Stimulated activated CD8-positive, alpha-beta memory T cell treated with anti-CD3 and anti-CD28 coated beads, Interleukin-2, amount 100 ng/mL, for 1 hour (primary cell): ENCODE measurements around the gene TSGA10IP.
"Not testable (repeated sequence)": the region's sequence is repeated elsewhere in the genome, so short reads cannot be mapped to it uniquely, and the experiment has no call there.

ENCODE experiments used
- DNase-seq, 2 donors: peaks; one replicate each; pipeline ENCODE4 v3.0.0-alpha.2; 2020; ENCODE audit warnings: low read depth in 2 of 2

Gene TSGA10IP

DNA sequence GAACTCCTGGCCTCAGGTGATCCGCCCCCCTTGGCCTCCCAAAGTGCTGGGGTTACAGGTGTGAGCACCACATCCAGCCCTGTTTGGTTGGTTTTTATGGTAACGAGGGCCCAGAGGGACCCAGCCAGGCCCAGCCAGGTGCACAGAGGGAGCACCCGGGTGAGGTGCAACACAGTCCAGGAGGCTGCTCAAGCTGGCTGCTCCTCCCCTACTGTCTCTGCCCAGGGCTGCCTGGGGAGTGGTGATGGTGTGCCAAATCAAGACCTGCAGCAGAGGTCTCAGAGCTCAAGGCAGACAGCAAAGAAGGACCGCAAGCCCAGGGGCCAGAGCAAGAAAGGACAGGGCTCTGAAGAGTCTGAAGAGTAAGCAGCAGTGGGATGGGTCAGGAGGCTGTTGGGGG, 1.4 kb downstream of the TSGA10IP start:
- DNase-seq = no peak

DNA sequence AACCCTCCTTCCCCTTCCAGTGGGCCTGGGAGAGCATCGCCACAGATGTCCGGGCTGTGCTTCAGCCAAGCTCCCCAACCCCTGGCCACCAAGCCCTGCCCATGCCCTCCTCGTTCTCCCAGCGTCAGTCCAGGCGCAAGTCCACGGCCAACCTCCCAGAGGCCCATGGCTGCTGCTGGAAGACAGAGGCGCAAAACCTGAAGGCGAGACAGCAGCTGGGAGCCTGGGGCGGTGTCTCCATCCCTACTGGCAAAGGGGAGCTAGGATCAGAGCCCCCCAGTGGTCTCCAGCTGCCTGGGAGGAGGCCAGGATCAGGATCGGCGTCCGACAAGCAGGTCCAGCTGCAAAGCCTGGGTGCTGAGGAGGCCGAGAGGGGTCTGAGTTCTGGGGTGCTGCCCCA, 1.9 kb downstream of the TSGA10IP start:
- DNase-seq = no peak

DNA sequence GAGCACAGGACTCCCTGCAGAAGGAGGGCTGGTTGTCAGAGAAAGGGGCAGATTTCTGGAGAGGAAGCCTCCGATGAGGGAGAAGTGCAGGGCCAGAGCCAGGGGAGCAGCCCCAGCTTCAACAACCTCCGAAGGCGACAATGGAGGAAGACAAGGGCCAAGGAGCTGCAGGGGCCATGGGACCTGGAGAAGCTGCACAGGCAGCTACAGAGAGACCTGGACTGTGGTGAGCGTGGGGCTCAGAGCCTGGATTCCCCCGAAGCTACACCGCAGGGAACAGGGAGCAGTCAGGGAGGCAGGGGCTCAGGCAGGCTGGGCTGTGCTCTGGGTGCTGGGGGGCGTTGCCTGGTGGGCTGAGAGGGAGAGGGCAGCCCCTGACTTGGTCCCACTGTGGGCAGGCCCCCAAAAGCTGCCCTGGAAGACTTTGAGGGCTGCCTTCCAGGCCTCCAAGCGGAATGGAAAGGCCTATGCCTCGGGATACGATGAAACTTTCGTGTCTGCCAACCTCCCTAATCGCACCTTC, 2.4 kb downstream of the TSGA10IP start:
- DNase-seq = no peak

DNA sequence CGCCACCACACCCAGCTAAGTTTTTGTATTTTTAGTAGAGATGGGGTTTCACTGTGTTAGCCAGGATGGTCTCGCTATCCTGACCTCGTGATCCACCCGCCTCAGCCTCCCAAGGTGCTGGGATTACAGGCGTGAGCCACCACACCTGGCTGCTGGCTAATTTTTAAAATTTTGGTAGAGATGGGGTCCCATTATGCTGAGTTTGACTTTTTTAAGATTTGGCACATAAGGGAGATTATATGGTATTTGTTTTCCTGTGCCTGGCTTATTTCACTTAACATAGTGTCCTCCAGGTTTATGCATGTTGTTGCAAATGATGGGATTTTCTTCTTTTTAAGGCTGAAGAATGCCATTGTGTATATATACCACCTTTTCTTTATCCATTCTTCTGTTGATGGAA, 5.4 kb downstream of the TSGA10IP start:
- DNase-seq = not testable (repeated sequence)

DNA sequence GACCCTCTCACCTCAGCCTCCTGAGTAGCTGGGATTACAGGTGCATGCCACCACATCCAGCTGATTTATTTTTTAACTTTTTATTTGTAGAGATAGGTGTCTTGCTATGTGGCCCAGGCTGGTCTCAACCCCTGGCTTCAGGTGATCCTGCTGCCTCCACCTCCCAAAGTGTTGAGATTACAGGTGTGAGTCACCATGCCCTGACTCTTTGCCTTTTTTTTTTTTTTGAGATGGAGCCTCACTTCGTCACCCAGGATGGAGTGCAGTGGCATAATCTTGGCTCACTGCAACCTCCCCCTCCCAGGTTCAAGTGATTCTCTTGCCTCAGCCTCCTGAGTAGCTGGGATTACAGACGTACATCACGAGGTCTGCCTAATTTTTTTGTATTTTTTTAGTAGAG, 6.4 kb downstream of the TSGA10IP start:
- not testable (repeated sequence) for DNase-seq

DNA sequence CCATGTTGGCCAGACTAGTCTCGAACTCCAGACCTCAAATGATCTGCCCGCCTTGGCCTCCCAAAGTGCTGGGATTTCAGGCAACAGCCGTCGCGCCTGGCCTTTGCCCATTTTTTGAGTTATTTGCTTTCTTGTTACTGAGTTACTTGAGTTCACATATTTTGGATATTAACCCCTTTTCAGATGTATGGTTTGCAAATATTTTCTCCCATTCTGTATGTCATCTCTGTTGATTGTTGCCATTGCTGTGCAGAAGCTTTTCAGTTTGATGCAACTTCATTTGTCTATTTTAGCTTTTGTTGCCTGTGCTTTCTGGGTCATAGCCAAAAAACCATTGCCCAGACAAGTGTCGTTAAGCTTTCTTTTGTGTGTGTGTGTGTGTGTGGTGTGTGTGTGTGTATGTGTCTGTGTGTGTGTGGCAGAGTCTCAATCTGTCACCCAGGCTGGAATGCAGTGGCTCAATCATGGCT, 6.8 kb downstream of the TSGA10IP start:
- DNase-seq = no peak

DNA sequence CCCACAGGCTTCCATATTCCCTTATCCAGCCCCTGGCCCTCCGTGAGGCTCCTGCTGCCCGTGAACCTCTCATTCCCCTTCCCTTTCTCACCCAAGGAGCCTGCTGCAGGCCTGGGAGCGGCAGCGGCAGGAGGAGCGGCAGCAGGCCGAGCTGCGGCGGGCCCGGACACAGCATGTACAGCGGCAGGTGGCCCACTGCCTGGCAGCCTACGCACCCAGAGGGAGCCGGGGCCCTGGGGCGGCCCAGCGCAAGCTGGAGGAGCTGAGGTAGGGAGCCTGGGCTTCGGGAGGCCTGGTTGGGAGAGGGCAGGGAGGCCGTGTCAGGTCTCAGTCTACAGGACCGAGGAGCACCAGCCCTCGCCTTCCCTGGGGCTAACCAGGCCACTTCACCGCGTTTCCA, 8.2 kb downstream of the TSGA10IP start:
- no peak for DNase-seq

DNA sequence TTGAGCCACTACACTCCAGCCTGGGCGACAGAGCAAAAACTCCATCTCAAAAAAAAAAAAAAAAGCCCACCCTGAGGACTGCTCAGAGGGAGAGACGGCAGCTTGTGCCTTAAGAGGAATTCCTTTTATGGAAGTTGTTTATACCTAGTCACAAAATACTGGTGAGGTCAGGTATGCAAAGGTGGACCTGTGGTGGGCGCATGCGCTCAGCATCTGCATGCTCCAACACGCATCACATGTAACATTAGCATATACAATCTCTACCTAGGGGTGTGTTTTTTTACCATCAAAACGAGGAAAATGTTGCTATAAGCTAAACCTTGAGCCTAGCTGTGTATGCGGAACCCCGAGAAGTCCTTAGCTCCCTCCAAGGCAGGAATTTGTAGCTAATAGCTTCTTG, 9.5 kb downstream of the TSGA10IP start:
- no peak for DNase-seq

DNA sequence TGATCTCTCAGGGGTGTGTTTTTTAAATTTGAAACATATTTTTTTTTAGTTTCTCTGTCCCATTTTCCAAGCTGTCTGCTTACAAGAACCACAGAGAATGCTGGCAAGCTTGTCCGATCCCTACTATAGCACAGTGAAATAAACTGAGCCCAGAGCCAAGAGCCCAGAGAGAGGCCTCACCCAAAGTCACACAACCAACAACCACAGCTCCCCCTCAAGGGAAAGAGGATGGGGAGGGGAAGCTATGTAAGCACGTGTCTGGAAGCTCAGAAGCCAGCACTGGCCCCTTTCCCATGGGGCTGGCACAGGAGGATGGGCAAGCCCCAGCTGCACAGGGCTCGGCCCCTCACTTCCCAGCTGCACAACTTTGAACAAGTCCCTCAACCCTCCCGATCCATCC, 13.0 kb downstream of the TSGA10IP start:
- no peak for DNase-seq

DNA sequence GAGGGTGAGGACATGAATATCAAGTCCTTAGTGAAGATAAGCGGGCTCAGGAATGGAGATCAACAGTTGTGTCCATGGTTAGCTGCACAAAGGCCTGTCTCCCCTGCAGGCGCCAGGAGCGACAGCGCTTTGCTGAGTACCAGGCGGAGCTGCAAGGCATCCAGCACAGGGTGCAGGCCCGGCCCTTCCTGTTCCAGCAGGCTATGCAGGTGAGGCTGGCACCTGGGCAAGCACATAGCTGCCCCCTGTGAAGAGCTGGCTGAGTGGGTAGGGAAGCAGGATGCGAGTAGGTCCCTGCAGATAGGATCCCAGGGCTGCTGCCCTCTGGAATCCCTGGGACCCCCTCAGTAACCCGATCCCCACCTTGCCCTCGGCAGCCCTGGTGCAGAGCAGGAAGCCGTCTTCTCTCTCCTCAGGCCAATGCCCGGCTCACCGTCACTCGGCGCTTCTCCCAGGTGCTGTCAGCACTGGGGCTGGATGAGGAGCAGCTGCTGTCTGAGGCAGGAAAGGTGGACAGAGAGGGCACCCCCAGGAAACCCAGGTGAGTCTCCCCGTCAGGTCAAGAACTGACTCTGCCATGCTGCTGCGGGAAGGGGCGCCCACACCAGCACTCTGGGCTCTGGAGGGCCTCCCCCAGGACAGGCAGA, 13.6 kb downstream of the TSGA10IP start:
- no peak for DNase-seq

DNA sequence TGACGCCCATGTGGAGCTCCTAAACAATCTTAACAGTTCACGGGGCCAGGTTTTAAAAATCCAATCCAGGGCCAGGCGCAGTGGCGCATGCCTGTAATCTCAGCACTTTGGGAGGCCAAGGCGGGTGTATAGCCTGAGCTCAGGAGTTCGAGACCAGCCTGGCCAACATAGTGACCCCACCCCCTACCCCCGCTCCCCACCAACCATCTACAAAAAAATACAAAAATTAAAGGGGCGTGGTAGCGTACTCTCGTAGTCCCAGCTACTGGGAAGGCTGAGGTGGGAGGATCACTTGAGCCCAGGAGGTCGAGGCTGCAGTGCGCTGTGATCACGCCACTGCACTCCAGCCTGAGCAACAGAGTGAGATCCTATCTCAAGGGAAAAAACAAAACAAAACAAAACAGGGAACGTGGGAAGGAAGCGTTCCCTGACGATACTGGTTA, 15.6 kb downstream of the TSGA10IP start:
- DNase-seq = no peak

DNA sequence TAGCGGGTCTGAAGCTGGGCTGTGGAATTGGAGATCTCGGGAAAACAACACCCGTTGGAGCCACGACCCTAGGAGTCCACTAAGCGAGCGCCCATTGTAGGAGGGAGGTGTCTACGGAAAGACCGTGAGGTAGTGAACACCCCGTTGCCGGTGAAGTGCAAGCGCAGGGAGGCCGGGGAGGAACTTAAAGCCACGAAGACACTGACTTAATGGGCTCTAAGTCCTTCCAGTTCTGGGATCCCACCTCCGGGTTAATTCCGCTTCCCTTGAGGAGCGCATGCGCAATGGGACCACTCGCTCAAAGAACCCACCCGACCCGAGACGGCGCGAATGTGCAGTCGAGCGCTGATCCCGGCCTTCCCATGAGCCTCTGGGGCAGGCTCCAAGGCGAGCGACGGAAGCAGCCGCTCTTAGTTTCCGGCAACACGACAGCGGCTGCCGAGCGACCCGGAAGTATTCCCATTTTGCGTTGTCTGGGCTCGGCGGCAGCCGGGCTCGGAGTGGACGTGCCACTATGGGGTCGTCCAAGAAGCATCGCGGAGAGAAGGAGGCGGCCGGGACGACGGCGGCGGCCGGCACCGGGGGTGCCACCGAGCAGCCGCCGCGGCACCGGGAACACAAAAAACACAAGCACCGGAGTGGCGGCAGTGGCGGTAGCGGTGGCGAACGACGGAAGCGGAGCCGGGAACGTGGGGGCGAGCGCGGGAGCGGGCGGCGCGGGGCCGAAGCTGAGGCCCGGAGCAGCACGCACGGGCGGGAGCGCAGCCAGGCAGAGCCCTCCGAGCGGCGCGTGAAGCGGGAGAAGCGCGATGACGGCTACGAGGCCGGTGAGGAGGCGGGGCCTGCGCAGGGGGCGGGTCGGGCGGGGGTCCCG, 16.2 kb downstream of the TSGA10IP start, which contains the start of gene SART1:
Gene SART1 (plus strand): TSS at position 468 of the 874 bp plus-strand sequence. CDS start 47 bp downstream, at position 515.
- peak; percentile 91 to 93 for DNase-seq

DNA sequence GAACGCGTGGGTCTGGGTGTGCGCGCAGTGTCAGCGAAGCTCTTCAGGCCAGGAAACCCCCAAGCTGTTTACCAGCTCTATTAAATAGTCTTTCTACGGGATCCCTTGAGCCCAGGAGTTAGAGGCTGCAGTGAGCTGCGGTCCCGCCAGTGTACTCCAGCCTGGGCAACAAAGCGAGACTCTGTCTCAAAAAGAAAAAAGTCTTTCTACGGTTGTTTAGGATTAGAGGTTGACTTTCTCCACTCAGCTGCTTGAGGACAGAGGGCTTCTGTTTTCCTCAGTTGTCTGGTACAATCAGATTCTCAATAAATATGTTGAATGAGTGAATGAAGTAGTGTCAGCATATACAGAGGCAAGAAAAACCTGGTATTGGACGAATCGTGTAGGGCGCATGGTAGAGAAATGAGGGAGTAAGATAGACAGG, 16.9 kb downstream of the TSGA10IP start:
- DNase-seq = no peak

DNA sequence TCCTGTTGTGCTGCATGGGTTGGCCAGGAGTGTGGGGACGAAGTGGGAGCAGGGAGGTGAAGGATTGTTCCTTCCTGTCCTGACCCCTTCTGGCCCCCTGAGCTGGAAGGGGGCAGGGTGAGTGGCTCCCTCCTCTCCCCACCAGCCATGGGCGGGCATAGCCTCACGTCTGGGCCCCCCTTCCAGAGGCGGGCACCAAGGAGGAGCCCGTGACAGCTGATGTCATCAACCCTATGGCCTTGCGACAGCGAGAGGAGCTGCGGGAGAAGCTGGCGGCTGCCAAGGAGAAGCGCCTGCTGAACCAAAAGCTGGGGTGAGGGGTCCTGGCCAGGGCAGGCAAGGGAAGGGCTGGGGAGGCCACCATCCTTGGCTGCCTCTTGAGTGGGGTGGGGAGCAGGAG, 19.6 kb downstream of the TSGA10IP start:
- DNase-seq = no peak

DNA sequence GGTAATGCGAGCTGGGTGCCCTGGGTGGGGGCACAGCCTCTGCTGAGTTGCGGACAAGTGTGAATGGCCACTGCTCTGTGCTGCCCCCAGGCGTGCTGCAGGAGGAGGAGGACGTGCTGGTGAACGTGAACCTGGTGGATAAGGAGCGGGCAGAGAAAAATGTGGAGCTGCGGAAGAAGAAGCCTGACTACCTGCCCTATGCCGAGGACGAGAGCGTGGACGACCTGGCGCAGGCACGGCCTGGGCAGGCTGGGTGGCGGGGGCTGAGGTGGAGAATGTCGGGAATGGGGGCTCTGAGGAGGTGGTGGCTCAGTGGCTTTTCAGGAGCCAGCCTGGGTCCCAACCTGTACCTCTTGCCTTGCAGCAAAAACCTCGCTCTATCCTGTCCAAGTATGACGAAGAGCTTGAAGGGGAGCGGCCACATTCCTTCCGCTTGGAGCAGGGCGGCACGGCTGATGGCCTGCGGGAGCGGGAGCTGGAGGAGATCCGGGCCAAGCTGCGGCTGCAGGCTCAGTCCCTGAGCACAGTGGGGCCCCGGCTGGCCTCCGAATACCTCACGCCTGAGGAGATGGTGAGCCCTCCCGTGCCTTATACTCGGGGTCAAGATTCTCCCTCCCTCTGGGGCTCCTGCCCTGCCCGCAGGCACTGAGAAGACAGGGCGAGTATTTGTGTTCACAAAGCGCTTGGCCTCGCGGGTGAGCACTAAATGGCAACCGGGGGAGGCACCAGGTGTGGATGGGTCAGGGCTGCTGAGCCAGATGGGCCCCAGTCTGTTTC, 20.9 kb downstream of the TSGA10IP start:
- no peak for DNase-seq

DNA sequence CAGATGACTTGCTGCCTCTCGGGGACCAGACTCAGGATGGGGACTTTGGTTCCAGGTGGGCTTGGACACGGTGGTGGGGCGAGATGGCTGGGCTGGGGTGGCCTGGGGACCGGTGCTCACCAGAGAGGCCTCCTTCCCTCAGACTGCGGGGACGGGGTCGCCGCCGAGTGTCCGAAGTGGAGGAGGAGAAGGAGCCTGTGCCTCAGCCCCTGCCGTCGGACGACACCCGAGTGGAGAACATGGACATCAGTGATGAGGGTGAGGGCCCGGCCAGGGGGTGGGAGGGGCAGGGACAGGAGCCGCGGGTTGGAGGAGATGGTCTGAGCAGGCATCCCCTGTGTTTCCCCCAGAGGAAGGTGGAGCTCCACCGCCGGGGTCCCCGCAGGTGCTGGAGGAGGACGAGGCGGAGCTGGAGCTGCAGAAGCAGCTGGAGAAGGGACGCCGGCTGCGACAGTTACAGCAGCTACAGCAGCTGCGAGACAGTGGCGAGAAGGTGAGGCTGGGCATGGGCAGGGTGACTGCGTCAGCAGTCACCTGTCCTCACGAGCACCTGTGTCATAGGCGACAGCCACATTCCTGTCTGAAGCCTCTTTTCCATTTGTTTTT, 22.2 kb downstream of the TSGA10IP start:
- no peak for DNase-seq

DNA sequence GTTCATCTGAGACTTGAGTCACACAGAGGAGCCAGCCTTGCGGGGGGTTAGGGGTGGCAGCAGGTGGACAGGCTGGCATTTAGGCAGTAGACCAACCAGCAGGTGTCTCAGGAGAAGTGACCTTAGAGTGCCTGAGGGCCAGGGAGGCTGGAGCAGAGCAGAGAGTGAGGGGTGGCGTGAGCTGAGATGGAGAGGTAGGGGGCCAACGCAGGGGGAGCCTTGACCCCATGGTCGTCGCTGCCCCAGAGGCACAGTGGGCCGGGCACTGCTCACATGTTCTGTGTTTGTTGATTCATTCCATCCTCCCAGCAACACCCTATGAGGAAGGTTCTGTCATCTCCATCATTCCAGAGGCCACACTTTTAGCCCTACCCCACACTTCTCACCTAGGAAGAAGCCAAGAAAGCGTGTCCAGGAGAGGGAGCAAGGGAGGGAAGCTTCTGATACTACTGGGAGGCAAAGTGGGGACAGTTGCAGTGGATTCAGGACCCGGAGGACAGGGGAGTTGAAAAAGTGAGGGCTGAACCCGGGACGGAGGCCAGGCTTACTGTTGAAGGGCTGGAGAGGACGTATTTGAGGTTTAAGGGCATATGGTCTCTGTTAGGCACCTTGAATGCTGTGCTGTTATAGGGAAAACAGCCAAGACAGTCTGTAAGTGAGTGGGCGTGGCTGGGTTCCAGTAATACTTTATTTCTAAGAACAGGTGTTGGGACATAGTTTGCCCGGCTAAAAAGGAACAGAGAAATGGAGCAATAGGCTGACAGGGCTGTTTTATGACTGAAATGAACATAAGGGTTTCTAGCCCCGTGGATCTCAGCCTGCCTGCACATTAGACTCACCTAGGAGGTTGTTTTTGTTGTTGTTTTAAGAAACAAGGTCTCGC, 23.6 kb downstream of the TSGA10IP start:
- no peak for DNase-seq

DNA sequence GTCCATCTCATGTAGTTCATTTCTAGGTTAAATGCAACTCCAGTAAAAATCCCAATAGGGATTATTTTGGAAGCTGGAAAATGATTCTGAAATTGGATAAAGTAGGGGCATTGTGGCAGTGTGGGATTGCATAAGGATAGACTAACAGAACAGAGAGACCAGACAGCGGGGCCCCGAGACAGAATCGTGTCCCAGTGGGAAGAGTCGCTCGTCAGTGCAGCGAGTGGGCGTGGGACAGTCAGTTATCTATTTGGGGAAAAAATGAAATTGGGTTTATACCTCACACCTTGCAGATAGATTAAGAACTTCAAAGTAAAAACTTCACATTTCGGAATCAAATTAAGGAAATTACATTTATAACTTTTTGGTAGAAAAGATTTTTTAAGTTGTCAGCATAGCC, 26.8 kb downstream of the TSGA10IP start:
- DNase-seq = no peak

DNA sequence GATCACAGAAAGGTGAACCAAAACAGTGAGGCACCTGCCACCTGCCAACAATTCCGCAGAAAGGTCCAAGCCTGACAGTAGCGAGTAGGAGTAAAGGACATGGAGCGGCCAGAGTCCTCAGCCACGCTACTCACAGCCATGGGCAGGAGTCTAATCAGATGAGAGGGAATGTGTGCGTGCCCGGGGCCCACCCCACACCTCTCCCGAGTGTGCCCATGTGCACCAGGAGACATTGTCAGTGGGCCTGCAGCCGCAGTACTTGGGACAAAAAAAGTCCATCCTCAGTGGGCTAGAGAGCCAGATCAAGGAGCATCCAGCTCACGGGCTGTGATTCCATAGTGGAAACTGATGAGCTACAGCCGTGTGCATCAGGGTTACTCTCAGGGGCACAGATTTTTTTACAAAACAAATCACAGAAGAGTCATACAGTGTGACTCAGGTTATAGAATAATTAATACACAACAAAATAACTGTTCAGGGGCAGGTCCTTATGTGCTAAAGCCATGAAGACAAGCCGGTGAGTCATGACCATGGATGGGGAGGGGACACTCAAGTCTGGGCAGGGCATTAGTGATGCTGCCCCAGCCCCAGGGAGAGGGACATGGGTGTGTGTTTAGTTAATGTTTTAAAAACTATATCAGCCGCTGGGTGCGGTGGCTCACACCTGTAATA, 28.3 kb downstream of the TSGA10IP start:
- DNase-seq = no peak

DNA sequence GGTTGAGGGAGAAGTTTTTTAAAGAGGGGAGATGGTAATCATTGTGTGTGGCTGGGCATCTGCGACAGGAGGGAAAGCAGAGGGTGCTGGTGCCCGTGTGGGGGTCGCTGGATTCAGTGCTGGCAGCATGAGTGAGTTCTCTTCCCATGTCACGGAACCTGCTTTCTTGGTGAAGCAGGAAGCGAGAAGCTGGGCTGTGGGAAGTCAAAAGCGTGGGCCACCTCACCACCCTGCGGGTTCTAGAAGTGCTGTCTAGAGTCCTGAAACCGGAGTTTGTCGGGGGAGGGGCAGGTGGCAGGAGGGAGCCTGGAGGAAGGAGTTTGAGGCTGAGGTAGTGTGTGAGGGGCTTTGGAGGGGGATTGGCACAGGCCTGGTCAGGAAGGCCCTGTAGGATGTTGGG, 30.5 kb downstream of the TSGA10IP start:
- DNase-seq = no peak
